ENCODE results near the gene IL19. TPM values are rescaled to one million over a fixed set of nuclear protein-coding genes. Genes with fewer than 3 reads are reported as not detected.
"Not testable (repeated sequence)": the region's sequence is repeated elsewhere in the genome, so short reads cannot be mapped to it uniquely, and the experiment has no call there.

The IL19 gene
- total and polyA plus RNA-seq, 2 donors (not counting 3 experiments of a cell fraction or from before 2014, with no cell fraction given) = not detected

GRCh38 chr1:206778031-206778430 is 7.5 kb downstream of the IL19 start:
- CTCF ChIA-PET = interaction anchor here (1.2 kb wide), 1 partner anchor 9 kb away, joined by 3 read pairs; no protein-coding TSS in a partner anchor
- H3K9me3 ChIP-seq (replicated peaks; ENCODE audit: control insufficient read depth, insufficient read depth, low read length) = no peaks in the 10 kb centered on the region
- FAIRE-seq = no peak
- no peak overlapping the region for H3K4me2 ChIP-seq (ENCODE audit: insufficient read depth, low read length)
- no peak overlapping the region for H3K4me3 ChIP-seq (replicated peaks in 1 of 3; ENCODE audit: insufficient read depth in 1 of 3, low read depth in 1 of 3, low read length in 3 of 3)
- H3K36me3 ChIP-seq (ENCODE audit: control insufficient read depth in 2 of 2, extremely low read depth in 1 of 2, insufficient read depth in 2 of 2, low read length in 2 of 2) = no peaks in the 10 kb centered on the region
- TF ChIP-seq EZH2 (IDR thresholded peaks at IDR 0.05; ENCODE audit: borderline replicate concordance, low read depth, low read length, severe bottlenecking) = no peak
- TF ChIP-seq POLR2A (IDR thresholded peaks at IDR 0.05; ENCODE audit: low read depth, low read length) = no peak
- H4K20me1 ChIP-seq (replicated peaks; ENCODE audit: control insufficient read depth, extremely low read depth, insufficient read depth, low read length) = no peaks in the 10 kb centered on the region
- H3K27me3 ChIP-seq (ENCODE audit: control insufficient read depth in 2 of 2, insufficient read depth in 2 of 2, low read length in 2 of 2) = peaks cover 0 to 3% of the 10 kb centered on the region in 2 experiments
- no peak overlapping the region for H3K27ac ChIP-seq (ENCODE audit: insufficient read depth, low read depth, low read length)
- no peaks in the 10 kb centered on the region for H3K79me2 ChIP-seq (ENCODE audit: control insufficient read depth, insufficient read depth, low read length)
- no peaks in the 10 kb centered on the region for H3K9me1 ChIP-seq (replicated peaks; ENCODE audit: control insufficient read depth, extremely low read depth, insufficient read depth, low read length)
- BruUV-seq (replicated peaks) = no TSS peak
- POLR2A ChIA-PET = no interaction called here
- intact Hi-C loops (cut with micrococcal nuclease) (no loop called here), dilution Hi-C loops (cut with MboI; ENCODE audit: extremely low pct_ligation_motif_present, low sequenced_read_pairs) (no loop called here)
- H2AFZ ChIP-seq (ENCODE audit: low read depth, low read length) = no peak overlapping the region
- DNase-seq (ENCODE audit: low read depth, low spot score) = no peak
- H3K9ac ChIP-seq (replicated peaks; ENCODE audit: extremely low read depth, insufficient read depth, low read length) = no peak overlapping the region
- no peaks in the 10 kb centered on the region for H3K4me1 ChIP-seq (ENCODE audit: control insufficient read depth, extremely low read depth, insufficient read depth, low read length)

GRCh38 chr1:206778911-206779310 is 8.3 kb downstream of the IL19 start:
- H3K4me1 ChIP-seq (ENCODE audit: control insufficient read depth, extremely low read depth, insufficient read depth, low read length); H3K4me2 ChIP-seq (ENCODE audit: insufficient read depth, low read length); H3K36me3 ChIP-seq (ENCODE audit: control insufficient read depth in 2 of 2, extremely low read depth in 1 of 2, insufficient read depth in 2 of 2, low read length in 2 of 2); H3K4me3 ChIP-seq (replicated peaks in 1 of 3; ENCODE audit: insufficient read depth in 1 of 3, low read depth in 1 of 3, low read length in 3 of 3); H3K9me1 ChIP-seq (replicated peaks; ENCODE audit: control insufficient read depth, extremely low read depth, insufficient read depth, low read length); dilution Hi-C loops (cut with MboI; ENCODE audit: extremely low pct_ligation_motif_present, low sequenced_read_pairs); H4K20me1 ChIP-seq (replicated peaks; ENCODE audit: control insufficient read depth, extremely low read depth, insufficient read depth, low read length); H3K27me3 ChIP-seq (ENCODE audit: control insufficient read depth in 2 of 2, insufficient read depth in 2 of 2, low read length in 2 of 2); H3K79me2 ChIP-seq (ENCODE audit: control insufficient read depth, insufficient read depth, low read length); H3K9me3 ChIP-seq (replicated peaks; ENCODE audit: control insufficient read depth, insufficient read depth, low read length); H3K27ac ChIP-seq (ENCODE audit: insufficient read depth, low read depth, low read length); CTCF ChIA-PET; POLR2A ChIA-PET; H3K9ac ChIP-seq (replicated peaks; ENCODE audit: extremely low read depth, insufficient read depth, low read length); FAIRE-seq; intact Hi-C loops (cut with micrococcal nuclease); H2AFZ ChIP-seq (ENCODE audit: low read depth, low read length); BruUV-seq (replicated peaks); DNase-seq (ENCODE audit: low read depth, low spot score): not testable (repeated sequence)

Measured in endothelial cell of umbilical vein (primary cell).